ENCODE data around the gene PRR5L.

PRR5L gene

DNA sequence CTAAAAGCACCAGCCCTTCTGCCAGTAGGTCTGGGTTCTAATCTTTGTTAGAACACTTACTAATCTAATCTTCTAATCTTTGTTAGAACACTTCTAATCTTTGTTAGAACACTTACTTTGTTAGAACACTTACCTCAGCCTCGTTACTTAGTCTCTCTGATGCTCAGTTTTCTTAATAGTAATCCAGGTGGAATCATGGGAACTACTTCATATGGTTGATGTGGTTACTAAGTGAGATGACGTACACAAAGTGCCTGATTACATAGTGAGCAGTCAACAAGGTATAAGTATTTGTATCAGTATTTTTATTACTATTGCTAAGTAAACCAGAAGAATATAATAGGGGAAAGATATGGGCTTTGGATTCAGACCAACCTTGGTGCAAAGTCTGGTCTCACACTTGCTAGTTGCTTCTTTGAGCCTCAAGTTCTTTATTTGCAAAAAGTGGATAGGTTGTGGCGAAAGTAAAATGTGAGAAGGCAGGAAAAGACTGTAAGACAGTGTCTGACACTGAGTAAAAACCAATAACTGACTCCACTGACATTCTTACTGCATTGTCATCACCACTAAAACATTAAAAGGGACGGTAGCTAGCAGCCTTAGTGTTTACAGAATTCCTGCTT lies 130.2 kb downstream of the PRR5L start:
- in situ Hi-C loops (cut with HindIII; ENCODE audit: low sequenced_read_pairs), result no loop called here

DNA sequence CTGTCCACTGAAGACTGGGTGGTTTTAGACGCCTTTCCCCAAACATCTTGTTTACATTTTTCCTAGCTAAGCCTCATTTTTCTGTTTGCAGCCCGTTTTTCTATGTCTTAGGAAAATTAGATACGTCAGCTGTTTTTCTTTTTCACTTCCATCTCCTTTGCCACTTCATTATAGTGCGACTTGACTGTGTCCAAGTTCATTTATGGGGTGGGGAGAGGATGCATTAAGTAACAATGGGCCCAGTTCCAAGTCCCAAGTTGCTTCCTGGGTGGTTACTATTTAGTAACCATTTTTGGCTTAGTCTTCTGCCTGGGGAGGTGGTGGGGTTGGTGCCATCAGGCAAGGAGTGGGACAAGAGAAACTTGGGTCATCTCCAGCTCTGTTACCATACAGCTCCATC lies 131.0 kb downstream of the PRR5L start:
- in situ Hi-C loops (cut with HindIII; ENCODE audit: low sequenced_read_pairs), result no loop called here

DNA sequence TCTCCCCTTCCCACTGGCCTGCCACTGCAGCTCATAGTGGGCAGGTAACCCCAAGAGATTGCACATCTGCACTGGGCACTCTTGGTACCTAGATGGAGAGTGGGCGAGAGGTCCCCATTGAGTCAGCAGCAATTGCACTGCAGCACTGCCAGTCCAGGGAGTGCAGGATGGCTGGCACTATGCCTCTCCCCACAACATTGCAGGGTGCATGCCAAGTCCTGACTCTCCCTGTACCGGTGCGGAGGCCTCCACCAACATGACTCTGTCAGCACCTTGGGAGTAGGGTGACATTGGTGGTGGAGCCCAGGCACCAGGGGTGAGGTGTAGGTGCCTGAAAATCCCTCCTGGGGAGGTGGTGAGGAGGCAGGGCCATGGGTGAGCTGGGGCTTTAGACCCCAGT lies 131.8 kb downstream of the PRR5L start:
- in situ Hi-C loops (cut with HindIII; ENCODE audit: low sequenced_read_pairs), result no loop called here

DNA sequence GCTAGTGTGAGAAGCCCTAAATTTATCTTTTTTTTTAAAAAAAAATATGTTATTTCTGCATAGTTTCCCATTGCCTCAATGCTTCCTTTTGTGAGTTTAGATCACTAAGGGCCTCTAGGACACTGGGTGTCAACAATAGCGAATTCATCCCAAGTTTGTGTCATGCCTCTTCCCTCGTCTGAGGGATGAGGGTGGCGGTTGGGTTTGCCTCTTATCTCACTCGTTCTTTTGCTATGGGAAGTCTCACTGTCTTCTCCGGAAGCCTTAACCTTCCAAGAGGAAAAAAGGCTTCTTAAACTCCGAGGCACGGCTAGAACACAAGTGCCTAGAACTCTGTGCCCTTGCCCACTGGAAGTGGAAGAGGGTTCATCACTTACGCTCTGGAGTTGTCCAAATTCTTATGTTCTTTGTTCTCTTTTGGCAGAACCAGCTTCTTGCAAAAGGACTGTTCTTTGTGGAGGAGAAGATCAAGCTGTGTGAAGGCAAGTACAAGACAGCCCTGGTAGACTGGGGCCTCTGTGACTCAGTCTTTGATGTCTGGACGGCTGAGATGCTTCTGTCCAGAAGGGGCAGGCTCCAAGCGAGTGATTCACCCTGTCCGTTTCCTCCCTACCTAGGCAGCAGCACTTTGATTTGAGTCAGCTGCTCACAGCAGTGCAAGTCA lies 135.5 kb downstream of the PRR5L start:
- in situ Hi-C loops (cut with HindIII; ENCODE audit: low sequenced_read_pairs), result no loop called here

DNA sequence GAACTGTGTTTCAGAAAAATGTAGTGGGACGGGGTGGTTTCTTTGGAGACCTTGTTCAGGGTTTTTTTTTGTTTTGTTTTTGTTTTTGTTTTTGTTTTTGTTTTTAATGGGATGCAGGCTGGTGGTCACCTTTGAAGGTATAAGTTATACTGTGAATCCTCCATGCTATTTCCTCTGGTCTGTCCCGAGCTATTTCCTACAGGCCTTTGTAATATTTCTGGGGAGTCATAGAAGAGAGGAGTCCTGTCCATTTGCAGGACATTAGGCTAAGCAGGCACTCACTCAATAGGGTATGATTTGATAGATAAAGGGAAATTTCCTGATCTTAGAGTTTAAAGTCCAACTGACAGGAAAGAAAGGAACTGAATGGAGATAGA lies 136.0 kb downstream of the PRR5L start:
- in situ Hi-C loops (cut with HindIII; ENCODE audit: low sequenced_read_pairs), result no loop called here

DNA sequence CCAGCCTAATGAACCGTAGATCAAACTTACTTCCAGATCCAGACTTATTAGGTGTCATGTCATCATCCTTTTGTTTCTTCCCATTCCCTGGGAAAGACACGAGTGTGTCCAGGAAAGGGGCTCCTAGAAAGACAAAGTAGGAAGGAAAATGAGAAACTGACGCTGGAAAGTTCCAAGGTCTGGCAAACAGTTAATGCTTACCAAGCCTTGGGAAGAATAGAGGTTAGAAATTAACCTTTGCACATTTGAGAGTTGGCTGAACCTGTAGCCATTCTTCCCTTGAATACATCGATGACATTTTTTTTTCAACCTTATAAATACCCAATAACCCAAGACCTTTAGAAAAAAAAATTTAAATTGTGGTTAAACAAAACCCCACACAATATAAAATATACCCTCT lies 136.7 kb downstream of the PRR5L start:
- in situ Hi-C loops (cut with HindIII; ENCODE audit: low sequenced_read_pairs), result no loop called here

DNA sequence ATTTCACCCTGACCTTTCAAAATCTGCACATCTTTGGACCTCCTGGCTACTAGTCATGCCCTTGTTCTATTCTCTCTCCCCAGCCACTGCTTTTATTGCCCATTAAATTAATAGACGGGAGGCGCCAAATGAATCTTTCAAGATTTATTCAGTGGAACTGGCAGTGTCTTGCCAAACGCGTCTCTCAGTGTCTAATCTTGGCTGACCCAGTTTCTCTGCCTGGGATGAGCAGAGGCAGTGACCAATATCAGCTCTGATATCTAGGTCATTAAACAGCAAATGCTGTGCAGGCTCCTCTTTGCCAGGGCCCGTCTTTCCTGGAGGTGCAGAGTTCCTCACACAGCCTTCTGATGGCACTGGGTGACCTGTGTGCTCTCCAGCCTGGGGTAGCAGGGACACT lies 140.0 kb downstream of the PRR5L start:
- in situ Hi-C loops (cut with HindIII; ENCODE audit: low sequenced_read_pairs), result no loop called here

DNA sequence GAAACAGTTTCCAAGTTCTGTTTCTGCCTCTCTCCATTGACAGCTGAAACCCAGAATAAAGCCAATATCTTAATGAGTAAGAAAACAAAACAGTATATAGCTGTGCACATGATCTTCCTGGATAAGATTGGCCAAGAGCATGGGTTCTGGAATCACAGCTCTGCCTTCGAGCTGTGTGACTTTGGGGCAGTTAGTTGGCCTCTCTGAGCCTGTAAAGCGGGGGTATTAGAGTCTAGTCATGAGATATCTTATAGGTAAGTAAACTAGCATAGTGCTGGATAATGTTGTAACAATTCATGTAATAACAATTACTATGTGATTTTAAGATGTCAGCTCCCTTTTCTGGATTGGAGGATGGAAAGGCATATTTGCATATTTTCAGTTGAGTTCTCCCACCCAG lies 140.5 kb downstream of the PRR5L start:
- in situ Hi-C loops (cut with HindIII; ENCODE audit: low sequenced_read_pairs), result no loop called here

DNA sequence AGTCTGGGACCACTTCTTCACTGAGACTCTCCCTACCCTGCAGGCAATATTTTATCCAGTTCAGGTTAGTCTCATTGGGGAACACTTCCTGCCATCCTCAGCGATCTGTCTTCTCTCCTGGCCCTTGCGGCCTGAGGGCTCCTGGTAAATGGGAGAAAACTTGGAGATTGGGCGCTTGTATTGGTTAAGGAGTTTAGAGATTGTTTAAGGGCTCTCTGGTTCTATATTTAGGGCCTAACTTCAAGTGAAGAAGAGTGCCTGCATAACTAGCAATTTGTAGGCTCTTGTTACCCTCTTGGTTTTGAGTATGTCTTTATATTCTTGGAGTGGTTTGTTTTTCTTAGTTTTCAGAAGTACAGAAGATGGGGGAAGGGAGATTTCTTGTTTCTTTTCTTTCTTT lies 141.3 kb downstream of the PRR5L start:
- in situ Hi-C loops (cut with HindIII; ENCODE audit: low sequenced_read_pairs), result no loop called here

DNA sequence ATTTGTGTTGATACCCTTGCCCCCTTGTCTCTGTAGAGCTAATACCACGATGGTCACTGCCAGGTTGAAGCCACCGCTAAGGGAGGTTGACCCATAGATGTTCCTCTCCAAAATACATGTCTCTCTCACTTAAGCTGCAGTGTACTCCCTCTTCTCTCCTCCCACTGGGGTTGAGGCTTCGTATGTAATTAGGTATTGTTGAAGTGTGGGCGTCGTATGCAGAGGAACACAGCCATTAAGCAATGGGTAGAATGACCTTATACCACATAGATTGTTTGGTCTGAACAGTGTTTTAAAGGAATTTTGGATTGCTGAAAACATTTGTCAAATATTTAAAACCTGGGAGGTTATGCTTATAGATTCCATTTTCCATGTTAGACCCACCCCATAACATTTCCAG lies 142.0 kb downstream of the PRR5L start:
- in situ Hi-C loops (cut with HindIII; ENCODE audit: low sequenced_read_pairs), result no loop called here

DNA sequence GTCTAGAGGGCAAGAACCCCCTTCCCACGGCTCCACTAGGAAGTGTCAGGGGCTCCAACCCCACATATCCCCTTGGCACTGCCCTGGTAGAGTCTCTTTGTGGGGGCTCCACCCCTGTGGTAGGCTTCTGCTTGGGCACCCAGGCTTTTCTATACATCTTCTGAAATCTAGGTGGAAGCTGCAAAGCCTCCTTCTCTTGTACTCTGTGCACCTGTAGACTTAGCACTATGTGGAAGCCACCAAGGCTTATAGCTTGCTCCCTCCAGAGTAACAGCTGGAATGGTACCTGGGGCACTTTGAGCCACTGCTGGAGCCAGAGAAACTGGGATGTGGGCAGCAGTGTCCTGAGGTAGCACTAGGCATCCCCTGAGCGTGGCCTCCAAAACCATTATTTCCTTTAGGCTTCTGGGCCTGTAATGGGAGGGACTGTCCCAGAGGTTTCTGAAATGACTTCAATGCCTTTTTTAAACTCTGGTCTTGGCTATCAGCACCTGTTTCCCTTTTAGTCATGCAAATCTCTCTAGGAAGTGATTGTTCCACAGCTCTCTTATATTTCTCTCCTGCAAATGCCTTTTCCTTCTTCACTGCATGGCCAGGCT lies 145.6 kb downstream of the PRR5L start:
- in situ Hi-C loops (cut with HindIII; ENCODE audit: low sequenced_read_pairs), result no loop called here

DNA sequence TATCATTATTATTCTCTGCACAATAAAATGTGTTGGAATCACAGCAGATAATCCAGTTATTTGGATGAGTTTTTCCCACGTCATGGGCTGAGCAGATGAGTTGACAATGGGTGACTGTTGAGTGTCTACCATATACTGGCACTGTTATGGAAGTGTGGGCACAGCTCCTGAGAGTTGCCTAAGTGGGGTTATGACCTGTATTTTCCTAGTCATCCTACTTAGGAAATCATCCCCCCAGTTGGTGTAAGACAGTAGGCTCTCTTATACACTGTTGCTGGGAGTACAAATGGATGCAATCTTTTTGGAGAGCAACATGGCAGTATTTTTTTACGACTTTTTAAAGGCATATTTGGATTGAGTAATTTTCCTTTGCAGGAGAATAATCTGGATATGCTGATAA lies 147.6 kb downstream of the PRR5L start:
- in situ Hi-C loops (cut with HindIII; ENCODE audit: low sequenced_read_pairs), result no loop called here

DNA sequence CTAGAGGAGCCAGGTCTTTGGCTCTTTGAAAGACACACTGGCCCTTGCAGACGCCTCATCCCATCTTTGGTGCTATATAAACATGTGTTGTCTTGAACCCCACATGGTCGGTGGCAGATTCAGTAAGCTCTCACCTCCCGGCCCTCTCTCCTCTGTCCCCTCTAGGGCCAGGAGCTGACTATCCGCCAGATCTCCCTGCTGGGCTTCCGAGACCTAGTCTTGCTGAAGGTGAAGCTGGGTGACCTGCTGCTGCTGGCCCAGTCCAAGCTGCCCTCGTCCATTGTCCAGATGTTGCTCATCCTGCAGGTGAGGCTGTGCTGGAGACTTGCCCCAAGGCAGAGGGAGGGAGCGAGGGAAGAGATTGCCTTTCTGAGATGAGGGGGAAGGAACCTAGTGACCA lies 150.0 kb downstream of the PRR5L start:
- in situ Hi-C loops (cut with HindIII; ENCODE audit: low sequenced_read_pairs), result no loop called here

DNA sequence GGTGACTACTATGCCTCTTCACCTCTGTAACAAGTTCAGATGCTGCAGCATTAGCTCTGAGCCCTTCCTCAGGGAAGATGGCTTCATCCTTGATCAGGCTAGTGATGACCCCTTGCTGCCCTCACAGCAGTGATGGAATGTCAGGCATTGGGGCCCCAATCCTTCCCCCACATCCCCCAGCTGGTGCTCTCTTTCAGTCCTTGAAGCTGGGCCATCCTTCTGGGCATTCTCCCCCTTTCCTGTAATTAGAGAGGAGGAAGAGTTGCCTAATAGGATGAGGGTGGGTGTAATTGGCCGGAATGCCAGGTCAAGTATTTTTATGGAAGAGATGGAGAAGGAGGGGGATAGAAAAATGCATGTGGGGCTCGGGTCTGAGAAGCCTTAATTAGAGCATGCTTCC lies 151.4 kb downstream of the PRR5L start:
- in situ Hi-C loops (cut with HindIII; ENCODE audit: low sequenced_read_pairs), result no loop called here

DNA sequence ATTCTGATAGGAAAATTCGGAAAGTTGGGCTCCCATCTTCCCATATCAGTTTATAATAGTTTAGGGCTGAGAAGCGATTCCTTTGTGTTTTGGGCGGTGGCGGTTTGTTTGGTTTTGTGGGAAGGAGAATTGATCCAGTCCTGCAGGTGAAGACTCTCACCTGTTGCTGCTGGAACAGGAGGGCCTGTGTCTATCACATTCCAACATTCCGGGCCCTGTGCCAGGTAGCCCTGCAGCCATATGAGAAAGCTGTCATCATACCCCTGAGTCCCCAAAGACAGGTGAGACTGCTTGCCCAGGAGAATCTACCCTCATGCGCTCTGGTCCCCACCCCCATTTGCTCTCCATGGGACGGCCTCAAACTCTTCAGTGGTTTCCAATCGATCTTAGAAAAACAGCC lies 151.9 kb downstream of the PRR5L start:
- in situ Hi-C loops (cut with HindIII; ENCODE audit: low sequenced_read_pairs), result no loop called here

DNA sequence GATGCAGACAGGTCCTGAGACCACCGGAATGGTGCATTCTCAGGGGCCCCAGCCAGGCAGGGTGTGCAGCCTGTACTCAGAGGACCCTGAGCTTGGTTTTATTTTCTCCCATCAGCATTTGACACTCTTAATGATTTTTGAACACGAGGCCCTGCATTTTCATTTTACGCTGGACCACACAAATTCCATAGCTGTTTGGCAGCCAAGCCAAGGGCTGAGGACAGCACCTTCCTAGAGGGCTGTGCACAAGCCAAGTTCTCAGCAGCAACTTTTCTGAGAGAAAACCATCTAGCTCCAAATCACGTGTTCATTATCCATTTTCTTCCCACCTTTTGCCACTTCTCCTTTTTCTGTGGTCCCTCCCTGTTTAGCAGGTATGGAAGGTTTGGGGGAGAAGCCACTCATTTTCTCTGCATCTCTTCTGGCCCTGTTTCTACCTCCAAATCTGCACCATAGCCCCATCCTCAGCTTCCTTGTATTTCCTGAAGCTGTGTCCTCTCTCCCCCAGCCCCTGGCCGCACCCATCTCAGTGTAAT lies 153.5 kb downstream of the PRR5L start:
- in situ Hi-C loops (cut with HindIII; ENCODE audit: low sequenced_read_pairs), result no loop called here

DNA sequence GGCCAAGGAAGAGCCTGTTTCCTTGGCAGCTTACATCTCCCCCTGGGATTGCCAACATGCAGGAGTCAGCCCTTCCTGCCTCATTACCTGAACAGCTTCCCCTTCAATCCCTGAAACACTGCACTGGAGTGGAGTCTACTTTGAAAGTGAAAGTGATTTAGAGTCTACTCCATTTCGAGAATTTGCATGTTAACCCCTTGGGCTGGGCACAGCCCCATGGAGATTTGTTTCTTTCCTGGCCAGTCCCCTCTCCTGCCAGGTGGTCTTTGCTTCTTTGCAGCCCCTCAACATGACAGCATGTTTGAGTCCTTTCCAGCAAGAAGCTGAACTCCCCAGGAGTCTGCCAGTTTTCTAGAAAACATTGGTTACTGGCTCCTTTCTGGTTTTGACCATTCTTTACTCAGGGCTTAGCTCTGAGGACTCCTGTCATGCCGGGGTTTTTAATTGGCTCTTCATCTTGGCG lies 154.1 kb downstream of the PRR5L start:
- in situ Hi-C loops (cut with HindIII; ENCODE audit: low sequenced_read_pairs), result no loop called here

DNA sequence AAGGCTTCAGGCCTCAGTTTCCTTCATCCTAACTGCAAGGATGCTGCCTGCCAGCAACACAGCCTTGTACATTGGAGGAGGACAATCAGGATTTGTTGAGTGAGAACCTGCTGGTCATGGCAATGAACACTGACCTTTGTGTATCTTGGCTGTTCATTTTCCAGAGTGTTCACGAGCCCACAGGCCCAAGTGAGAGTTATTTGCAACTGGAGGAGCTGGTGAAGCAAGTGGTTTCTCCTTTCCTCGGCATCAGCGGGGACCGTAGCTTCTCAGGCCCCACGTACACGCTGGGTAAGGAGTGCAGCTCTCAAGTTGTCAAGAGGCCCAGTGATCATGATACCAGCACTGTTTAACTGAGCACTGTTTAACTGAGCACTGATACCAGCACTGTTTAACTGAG lies 155.0 kb downstream of the PRR5L start:
- in situ Hi-C loops (cut with HindIII; ENCODE audit: low sequenced_read_pairs), result no loop called here

DNA sequence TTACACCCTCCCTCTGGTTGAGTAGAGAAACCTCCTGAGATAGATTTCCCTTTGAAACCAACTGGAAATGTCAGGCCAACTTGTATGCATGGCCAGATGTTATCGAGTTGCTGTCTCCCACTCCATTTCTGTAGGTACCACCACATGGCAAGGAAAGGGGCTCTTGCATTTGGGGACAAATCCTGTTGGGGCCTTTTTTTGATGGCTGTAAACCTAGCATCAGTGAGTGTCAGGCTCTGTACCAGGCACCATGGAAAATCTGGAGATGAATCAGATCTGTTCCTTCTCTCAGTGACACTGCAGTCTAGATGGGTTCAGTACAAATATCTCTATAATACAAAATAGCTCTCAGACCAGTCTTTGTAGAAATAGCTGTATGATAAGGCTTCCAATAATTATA lies 155.6 kb downstream of the PRR5L start:
- in situ Hi-C loops (cut with HindIII; ENCODE audit: low sequenced_read_pairs), result no loop called here

DNA sequence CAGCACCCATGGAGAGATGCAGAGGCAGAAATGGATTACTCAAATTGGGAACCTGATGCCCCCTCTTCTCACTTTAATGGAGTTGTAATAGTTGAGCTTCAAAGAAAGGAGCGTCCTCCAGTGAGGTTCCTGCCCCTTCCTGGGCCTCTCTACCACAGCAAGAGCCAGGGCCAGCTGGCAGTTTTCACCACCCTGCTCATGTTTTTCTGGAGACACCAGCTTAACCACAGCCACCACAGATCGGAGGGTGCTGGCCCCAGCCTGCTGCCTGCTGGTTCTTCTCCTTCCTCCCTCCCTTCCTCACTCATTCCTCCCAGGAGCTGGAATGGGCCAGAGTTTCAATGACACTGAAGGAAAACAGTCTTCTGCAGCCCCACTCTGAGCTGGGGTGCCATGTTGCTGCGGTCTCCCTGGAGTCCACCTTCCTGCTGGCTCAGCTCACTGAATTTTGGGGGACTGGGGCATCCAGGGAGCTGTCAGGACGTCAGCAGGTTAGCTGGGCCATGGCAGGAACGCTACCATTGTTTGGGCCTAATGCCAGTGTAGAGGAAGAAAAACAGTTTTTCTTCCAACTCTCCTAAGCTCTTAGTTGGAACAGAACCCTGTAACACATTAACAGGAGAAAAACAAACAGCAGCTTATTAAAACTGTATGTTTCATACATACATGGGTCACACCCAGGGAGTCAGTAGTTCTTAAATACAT lies 156.3 kb downstream of the PRR5L start:
- in situ Hi-C loops (cut with HindIII; ENCODE audit: low sequenced_read_pairs), result no loop called here

DNA sequence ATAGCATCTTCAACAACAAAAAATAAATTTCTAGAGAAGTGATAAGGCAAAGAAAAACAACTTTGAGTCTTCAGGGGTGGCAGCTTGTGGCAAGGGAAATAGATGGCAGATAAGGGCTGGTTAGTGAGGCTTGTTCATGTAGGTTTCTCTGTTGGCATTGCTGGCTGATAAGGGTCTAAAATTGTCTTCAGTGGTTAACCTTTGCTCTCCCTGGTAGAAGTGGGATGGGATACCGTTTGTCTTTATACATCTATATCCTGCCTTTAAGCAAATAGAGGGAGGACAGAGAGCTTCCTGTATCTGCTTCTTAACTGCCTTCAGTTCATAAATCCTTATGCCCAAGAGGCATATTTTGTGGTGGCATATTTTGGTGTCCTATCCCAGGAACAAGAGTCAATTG lies 156.9 kb downstream of the PRR5L start:
- in situ Hi-C loops (cut with HindIII; ENCODE audit: low sequenced_read_pairs), result no loop called here

DNA sequence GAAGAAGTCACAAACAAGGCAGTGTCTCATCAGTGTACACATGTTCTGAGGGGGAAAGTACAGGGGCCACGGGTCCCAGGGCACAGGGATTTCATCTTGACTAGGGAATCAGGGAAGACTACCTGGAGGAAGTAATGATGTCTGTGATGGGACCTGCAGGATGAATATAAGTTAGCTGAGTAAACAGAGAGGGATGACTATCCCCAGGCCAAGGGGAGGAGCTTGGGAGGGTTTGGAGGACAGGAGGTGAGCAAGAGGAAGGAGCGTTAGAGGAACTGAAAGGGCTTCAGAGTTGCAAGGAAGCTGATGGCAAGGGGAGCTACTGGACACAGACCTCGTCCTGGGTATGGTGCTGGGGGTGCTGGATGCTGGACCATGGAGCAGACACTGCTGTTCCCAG lies 157.6 kb downstream of the PRR5L start:
- in situ Hi-C loops (cut with HindIII; ENCODE audit: low sequenced_read_pairs), result no loop called here
